ENCODE data around the gene ALKBH4.

The ALKBH4 gene

DNA sequence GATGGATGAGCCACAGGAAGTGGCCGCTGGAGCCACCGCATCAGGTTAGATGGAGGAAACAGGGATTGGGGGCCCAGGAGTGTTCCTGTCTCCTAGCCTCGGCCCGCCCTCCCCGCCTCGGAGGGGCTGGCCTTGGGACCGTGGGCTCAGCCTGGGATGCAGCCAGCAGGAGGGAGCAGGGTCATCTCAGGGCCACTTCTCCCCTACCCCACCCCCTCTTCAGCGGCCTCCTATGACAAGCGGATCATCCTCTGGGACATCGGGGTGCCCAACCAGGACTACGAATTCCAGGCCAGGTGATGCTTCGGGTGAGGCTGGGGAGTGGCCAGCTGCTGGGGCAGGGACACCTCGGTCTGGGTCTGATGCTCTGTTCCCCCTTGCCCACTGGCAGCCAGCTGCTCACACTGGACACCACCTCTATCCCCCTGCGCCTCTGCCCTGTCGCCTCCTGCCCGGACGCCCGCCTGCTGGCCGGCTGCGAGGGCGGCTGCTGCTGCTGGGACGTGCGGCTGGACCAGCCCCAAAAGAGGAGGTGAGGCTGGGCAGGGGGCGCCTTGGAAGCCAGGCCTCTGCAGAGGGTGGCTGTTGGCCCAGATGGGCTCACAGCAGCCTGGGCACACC is 4.8 kb upstream of the ALKBH4 start:
- TF ChIP-seq, protein P1, sequence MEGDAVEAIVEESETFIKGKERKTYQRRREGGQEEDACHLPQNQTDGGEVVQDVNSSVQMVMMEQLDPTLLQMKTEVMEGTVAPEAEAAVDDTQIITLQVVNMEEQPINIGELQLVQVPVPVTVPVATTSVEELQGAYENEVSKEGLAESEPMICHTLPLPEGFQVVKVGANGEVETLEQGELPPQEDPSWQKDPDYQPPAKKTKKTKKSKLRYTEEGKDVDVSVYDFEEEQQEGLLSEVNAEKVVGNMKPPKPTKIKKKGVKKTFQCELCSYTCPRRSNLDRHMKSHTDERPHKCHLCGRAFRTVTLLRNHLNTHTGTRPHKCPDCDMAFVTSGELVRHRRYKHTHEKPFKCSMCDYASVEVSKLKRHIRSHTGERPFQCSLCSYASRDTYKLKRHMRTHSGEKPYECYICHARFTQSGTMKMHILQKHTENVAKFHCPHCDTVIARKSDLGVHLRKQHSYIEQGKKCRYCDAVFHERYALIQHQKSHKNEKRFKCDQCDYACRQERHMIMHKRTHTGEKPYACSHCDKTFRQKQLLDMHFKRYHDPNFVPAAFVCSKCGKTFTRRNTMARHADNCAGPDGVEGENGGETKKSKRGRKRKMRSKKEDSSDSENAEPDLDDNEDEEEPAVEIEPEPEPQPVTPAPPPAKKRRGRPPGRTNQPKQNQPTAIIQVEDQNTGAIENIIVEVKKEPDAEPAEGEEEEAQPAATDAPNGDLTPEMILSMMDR (IDR thresholded peaks at IDR 0.05; ENCODE audit: extremely low read depth, missing control alignments), result no peak

DNA sequence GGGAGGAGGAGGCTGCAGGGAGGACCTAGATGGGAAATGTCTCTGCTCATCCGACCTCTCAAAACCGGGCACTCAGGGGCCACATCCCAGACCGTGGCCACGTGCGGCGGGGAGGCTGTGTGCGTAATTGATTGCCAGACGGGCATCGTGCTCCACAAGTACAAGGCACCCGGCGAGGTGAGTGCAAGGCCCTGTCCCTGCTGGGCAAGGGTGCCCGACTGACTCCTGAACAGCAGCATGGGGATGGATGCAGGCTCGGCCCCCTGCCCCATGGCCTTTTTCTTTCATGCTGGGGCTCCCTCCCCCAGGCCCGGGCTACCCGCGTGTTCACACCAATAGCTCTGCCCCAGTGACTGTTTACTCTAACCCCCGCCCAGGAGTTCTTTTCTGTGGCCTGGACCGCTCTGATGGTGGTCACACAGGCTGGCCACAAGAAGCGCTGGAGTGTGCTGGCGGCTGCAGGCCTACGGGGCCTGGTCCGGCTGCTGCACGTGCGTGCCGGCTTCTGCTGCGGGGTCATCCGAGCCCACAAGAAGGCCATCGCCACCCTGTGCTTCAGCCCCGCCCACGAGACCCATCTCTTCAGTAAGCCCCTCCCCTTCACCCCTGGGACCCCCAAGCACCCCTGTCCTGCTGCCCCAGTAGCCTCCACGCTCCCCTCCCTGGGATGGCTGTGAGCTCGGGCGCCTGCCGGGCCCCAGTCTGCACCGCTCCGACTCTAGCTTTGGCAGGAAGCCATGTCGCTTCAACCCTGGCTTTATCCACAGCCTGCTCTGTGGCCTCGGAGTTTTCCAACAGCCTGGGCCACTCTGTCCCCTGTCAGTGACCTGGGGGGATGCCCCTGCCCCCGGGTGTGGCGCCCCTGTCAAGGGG is 4.1 kb upstream of the ALKBH4 start:
- DNase-seq (ENCODE audit: low spot score), result no peak
- TF ChIP-seq, protein P1 (IDR thresholded peaks at IDR 0.05; ENCODE audit: extremely low read depth, missing control alignments), result no peak

More for the DNA sequence above, 4.8 kb upstream of the ALKBH4 start:
- no peak for DNase-seq (ENCODE audit: low spot score)

DNA sequence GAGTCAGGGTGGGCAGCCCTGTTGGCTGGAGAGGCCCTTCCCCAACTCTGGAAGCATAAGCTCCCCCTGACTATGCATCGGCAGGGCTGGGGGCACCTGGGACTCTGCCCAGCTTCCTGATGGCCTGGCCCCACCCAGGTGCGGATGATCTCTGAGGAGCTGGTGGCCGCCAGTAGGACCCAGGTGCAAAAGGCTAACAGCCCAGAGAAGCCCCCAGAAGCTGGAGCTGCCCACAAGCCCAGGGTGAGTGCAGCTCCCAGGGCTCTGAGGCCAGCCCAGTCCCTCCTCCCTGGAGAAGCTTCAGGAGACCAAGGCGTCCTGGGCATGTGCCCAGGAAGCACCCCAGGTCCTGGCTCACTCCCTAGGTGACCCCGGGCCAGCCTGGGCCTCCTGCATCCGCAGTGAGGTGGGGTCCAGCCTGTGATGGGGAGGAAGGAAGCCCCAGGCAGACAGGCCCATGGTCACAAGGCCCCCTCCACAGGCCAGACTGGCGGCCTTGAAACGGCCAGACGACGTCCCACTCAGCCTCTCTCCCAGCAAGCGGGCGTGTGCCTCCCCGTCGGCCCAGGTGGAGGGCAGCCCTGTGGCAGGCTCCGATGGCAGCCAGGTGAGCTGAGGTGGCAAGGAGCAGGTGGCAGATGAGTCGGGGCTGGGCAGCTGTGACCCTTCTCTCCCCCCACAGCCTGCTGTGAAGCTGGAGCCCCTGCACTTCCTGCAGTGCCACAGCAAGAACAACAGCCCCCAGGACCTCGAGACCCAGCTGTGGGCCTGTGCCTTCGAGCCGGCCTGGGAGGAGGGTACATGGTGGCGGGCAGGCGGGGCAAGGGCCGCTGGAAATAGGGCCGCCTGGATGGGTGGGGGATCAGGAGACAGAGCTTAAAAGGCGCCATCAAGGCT is 3.2 kb upstream of the ALKBH4 start:
- TF ChIP-seq, protein P1 (IDR thresholded peaks at IDR 0.05; ENCODE audit: extremely low read depth, missing control alignments), result no peak
- no peak for DNase-seq (ENCODE audit: low spot score)

DNA sequence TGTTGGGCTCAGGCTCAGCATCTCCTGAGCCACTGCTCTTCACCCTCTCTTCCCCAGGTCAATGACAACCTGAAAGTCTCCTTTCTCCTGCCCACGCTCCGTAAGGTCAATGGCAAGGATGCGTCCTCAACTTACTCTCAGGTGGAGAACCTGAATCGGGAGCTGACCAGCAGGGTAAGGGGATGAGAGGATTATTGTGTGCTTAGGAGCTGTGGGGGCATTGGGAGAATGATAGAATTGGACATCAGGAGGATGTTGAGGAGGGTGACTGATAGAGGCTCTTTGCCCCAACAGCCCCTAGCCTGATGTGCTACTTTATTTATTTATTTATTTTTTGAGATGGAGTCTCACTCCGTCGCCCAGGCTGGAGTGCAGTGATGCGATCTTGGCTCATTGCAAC is 1.4 kb upstream of the ALKBH4 start:
- TF ChIP-seq, protein P1 (IDR thresholded peaks at IDR 0.05; ENCODE audit: extremely low read depth, missing control alignments), result no peak
- no peak for DNase-seq (ENCODE audit: low spot score)

DNA sequence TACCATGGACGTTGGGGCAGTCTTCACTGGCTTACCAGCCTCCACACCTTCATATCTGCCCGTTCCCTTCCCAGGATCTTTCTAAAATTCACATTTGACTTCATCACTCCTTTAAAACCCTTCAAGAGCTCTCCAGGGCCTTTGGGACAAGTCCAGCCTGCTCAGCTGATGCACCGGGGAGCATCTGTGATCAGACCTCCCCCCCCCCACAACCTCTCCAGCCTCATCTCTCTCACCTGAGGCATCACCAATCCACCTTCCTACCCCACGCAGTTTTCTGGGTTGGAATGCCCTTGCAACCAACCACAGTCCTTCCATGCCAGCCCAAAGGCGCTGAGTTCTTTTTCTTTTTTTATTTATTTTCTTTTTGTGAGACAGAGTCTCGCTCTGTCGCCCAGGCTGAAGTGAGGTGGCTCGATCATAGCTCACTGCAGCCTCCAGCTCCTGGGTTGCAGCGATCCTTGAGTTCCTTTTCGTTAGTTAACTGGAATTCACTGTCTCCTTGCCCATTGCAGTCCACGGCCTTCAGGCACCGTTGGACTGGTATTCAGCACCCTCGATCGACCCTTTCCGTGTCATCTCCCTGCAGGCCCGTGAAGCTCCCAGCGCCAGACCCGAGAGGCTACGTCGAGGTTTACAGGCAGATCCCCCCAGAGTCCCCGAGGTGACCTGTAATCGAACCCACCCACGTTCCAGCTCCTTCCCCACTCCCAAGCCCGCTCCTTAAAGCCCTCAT is 654 bp downstream of the ALKBH4 start:
- DNase-seq (ENCODE audit: low spot score), result no peak
- TF ChIP-seq, protein P1 (IDR thresholded peaks at IDR 0.05; ENCODE audit: extremely low read depth, missing control alignments), result no peak

DNA sequence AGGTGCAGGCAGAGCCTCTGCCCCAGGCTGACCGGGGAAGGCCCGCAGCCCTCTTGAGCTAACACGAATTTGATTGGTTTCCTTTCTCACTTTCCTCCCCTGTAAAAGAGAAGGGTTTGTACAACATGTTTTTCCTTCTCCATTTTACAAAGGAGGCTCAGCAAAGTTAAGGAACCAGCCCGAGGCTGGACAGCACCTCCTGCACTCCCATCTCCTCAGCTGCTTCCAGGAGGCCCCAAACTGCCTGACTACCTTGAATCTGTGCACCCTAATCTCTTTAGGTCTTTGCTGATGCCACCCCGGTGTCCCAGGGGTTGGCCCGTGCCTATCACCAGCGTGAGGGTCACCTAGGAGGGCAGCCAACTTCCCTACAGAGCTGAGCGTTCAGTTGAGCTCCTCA is 4.2 kb downstream of the ALKBH4 start:
- TF ChIP-seq, protein P1 (IDR thresholded peaks at IDR 0.05; ENCODE audit: extremely low read depth, missing control alignments), result no peak
- DNase-seq (ENCODE audit: low spot score), result no peak
